Activated CD8-positive, alpha-beta T cell treated with anti-CD3 and anti-CD28 coated beads for 36 hours (primary cell): ENCODE data around the gene CACNA2D3. TPM values are rescaled to one million over a fixed set of nuclear protein-coding genes. Genes with fewer than 3 reads are reported as not detected.

Experiments used
- ATAC-seq: fragments of 200-7000 bp; cut with Tn5 transposase; one replicate; pipeline ENCODE4 v1.10.0; 2021; ENCODE audit warnings: mild to moderate bottlenecking, moderate library complexity
- CTCF ChIA-PET: fragments of 350-600 bp; sonication (Branson Sonifier 250); formaldehyde crosslinking; loops from one replicate; lab custom pipeline; 2021; ENCODE audit warnings: antibody characterized with exemption; lab: Charles Lee
- POLR2A ChIA-PET: fragments of 350-600 bp; sonication (Branson Sonifier 250); formaldehyde crosslinking; loops from one replicate; lab custom pipeline; 2021; ENCODE audit warnings: antibody characterized with exemption; lab: Charles Lee
- DNase-seq: peaks from one replicate; pipeline ENCODE4 v3.0.0-alpha.2; 2020
- H3K27ac Mint-ChIP-seq: one replicate; pipeline ENCODE4 v1.8.0; 2021; ENCODE audit warnings: mild to moderate bottlenecking, mixed read lengths
- H3K27me3 Mint-ChIP-seq: one replicate; pipeline ENCODE4 v1.8.0; 2021; ENCODE audit warnings: mixed read lengths
- H3K36me3 Mint-ChIP-seq: one replicate; pipeline ENCODE4 v1.8.0; 2021; ENCODE audit warnings: low read depth, mixed read lengths
- H3K4me1 Mint-ChIP-seq: one replicate; pipeline ENCODE4 v1.8.0; 2021; ENCODE audit warnings: low read depth, mixed read lengths
- H3K4me3 Mint-ChIP-seq: one replicate; pipeline ENCODE4 v1.8.0; 2021; ENCODE audit warnings: mild to moderate bottlenecking, moderate library complexity, mixed read lengths
- H3K9me3 Mint-ChIP-seq: one replicate; pipeline ENCODE4 v1.8.0; 2021; ENCODE audit warnings: mixed read lengths
- intact Hi-C: fragments of 100-400 bp; cut with micrococcal nuclease; formaldehyde crosslinking; loops from one replicate; pipeline ENCODE4 v1.10.0; 2022
- total RNA-seq, 2 experiments: library from RNA; stranded (reverse); gene quantifications; one replicate each; pipeline ENCODE4 v1.2.3, GENCODE V29; 2021
- TF ChIP-seq, protein P1 (sequence below): fragments of 200-600 bp; IDR thresholded peaks from one replicate; pipeline ENCODE4 v1.8.0; 2022; ENCODE audit warnings: antibody characterized with exemption, mild to moderate bottlenecking

The CACNA2D3 gene
- total RNA-seq, 2 experiments from 2014 or later, result not detected

DNA sequence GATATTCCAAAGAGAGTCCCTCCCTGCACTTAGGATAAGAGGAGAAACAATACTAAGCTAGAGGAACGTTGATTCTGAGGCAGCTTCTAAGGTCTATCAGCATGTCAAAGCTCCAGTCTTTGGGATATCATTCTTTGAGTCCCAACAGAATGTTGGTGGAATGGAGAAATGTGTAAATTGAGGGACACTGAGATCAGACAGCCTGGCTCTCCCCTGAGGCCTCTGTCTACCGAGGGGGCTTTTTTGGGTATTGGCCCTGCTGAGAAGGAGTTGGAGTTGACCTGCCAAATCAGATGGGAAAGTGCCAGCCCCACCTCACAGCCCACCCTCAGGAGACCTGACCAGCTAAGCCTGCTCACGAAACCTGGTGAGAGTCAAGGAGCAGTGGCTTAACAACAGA, 833.1 kb downstream of the CACNA2D3 start:
- ATAC-seq, result no peak
- ChIA-PET CTCF (interaction anchor here (1.7 kb wide), 1 partner anchor 10 kb away, joined by 4 read pairs; no protein-coding TSS in a partner anchor), POLR2A (no interaction called here)
- no peaks in the 10 kb centered on the region for H3K4me1 Mint-ChIP-seq
- H3K27ac Mint-ChIP-seq, result no peak overlapping the region
- H3K36me3 Mint-ChIP-seq, result no peaks in the 10 kb centered on the region
- intact Hi-C loops, result no loop called here
- H3K9me3 Mint-ChIP-seq, result no peaks in the 10 kb centered on the region
- no peak for DNase-seq
- no peaks in the 10 kb centered on the region for H3K27me3 Mint-ChIP-seq
- H3K4me3 Mint-ChIP-seq, result no peak overlapping the region
- TF ChIP-seq, protein P1, sequence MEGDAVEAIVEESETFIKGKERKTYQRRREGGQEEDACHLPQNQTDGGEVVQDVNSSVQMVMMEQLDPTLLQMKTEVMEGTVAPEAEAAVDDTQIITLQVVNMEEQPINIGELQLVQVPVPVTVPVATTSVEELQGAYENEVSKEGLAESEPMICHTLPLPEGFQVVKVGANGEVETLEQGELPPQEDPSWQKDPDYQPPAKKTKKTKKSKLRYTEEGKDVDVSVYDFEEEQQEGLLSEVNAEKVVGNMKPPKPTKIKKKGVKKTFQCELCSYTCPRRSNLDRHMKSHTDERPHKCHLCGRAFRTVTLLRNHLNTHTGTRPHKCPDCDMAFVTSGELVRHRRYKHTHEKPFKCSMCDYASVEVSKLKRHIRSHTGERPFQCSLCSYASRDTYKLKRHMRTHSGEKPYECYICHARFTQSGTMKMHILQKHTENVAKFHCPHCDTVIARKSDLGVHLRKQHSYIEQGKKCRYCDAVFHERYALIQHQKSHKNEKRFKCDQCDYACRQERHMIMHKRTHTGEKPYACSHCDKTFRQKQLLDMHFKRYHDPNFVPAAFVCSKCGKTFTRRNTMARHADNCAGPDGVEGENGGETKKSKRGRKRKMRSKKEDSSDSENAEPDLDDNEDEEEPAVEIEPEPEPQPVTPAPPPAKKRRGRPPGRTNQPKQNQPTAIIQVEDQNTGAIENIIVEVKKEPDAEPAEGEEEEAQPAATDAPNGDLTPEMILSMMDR, result no peak

DNA sequence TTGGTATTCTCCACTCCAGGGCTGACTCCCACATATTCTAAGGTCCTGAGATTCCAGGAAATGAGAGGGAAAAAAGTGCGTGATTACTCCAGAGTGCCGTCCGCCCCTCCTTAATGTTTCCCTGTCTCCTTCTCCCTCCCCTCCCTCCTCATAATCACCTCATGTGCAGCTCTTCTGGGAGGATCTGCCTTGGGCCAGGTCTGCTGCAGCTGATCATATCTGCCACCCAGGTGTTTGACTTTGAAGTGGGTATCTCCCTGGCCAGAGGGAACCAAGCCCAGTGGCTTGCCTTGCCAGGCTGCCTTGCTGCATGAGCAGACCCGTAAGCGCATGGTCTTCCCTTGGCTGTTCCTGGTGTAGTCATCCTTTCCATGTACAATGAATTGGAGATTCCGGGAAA, 833.6 kb downstream of the CACNA2D3 start:
- H3K27me3 Mint-ChIP-seq, result no peaks in the 10 kb centered on the region
- no peak for DNase-seq
- TF ChIP-seq, protein P1, result no peak
- intact Hi-C loops, result no loop called here
- H3K9me3 Mint-ChIP-seq, result no peaks in the 10 kb centered on the region
- no peak overlapping the region for H3K4me3 Mint-ChIP-seq
- H3K36me3 Mint-ChIP-seq, result no peaks in the 10 kb centered on the region
- no peak overlapping the region for H3K27ac Mint-ChIP-seq
- ATAC-seq, result no peak
- ChIA-PET POLR2A (no interaction called here), CTCF (no interaction called here)
- H3K4me1 Mint-ChIP-seq, result no peaks in the 10 kb centered on the region

DNA sequence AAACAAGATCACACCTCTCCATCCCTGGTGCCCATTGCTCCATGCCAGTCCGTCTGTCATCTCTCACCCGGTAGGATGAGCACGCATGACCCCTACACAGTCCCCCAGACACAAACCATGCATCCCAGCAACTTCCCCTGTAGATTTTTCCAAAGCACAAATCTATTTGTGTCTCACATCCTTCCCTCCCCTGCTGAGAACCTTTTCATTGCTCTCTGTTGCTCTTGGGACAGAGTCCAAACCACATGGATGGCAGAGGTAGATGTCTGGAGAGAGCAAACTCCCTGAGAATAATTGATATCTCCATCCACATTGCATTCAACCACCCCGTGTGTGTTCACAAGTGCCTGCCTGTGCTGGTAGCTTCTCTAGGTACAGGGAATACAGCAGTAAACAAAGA, 835.4 kb downstream of the CACNA2D3 start:
- ATAC-seq (no peak), DNase-seq (no peak)
- Mint-ChIP-seq H3K36me3 (no peaks in the 10 kb centered on the region), H3K4me3 (no peak overlapping the region), H3K27me3 (no peaks in the 10 kb centered on the region), H3K4me1 (no peaks in the 10 kb centered on the region), H3K9me3 (no peaks in the 10 kb centered on the region), H3K27ac (no peak overlapping the region)
- POLR2A ChIA-PET, result no interaction called here
- TF ChIP-seq, protein P1, result no peak
- intact Hi-C loops, result no loop called here
- CTCF ChIA-PET, result no interaction called here

GRCh38 chr3:54960082-54960481, 837.7 kb downstream of the CACNA2D3 start:
- ChIA-PET POLR2A (interaction anchor here (0.6 kb wide), 1 partner anchor 685 kb away, joined by 3 read pairs; no protein-coding TSS in a partner anchor), CTCF (no interaction called here)
- Mint-ChIP-seq H3K27me3 (no peaks in the 10 kb centered on the region), H3K27ac (no peak overlapping the region), H3K4me3 (no peak overlapping the region), H3K4me1 (no peaks in the 10 kb centered on the region), H3K9me3 (no peaks in the 10 kb centered on the region), H3K36me3 (no peaks in the 10 kb centered on the region)
- intact Hi-C loops, result no loop called here
- ATAC-seq (no peak), DNase-seq (no peak)
- TF ChIP-seq, protein P1, result no peak

GRCh38 chr3:54960701-54961100, 838.3 kb downstream of the CACNA2D3 start:
- Mint-ChIP-seq H3K27ac (no peak overlapping the region), H3K36me3 (no peaks in the 10 kb centered on the region), H3K4me3 (no peak overlapping the region), H3K27me3 (no peaks in the 10 kb centered on the region), H3K4me1 (no peaks in the 10 kb centered on the region), H3K9me3 (no peaks in the 10 kb centered on the region)
- intact Hi-C loops, result no loop called here
- no peak for ATAC-seq
- TF ChIP-seq, protein P1, result no peak
- no peak for DNase-seq
- ChIA-PET CTCF (no interaction called here), POLR2A (no interaction called here)
